Kidney (tissue), 14 donors: ENCODE data around the gene C1orf122. TPM values are rescaled to one million over a fixed set of nuclear protein-coding genes. Genes with fewer than 3 reads are reported as not detected.

Experiments used
- DNase-seq, 5 donors: peaks; one replicate each; pipeline ENCODE4 v3.0.0-alpha.2; 2013 to 2020
- FAIRE-seq: peaks from 2 replicates; lab custom pipeline; 2012; peaks lifted over from hg19 to GRCh38; lab: Jason Lieb, UNC
- H3K27ac ChIP-seq, 2 donors: one replicate each; pipeline ENCODE4 v1.7.0; 2013; ENCODE audit warnings: low read depth in 2 of 2, low read length in 2 of 2, inconsistent platforms in 1 of 2
- H3K27me3 ChIP-seq: one replicate; pipeline ENCODE4 v1.7.1; 2013; ENCODE audit warnings: low read length, inconsistent platforms; ENCODE audit not compliant: control insufficient read depth, insufficient read depth
- H3K36me3 ChIP-seq, 3 donors: one replicate each; pipeline versions ENCODE4 v1.7.0 to v1.7.1; 2013; ENCODE audit warnings: low read length in 3 of 3, control low read depth in 1 of 3, inconsistent platforms in 1 of 3; ENCODE audit not compliant: insufficient read depth in 3 of 3, control insufficient read depth in 2 of 3
- H3K4me1 ChIP-seq, 3 donors: one replicate each; pipeline versions ENCODE4 v1.7.0 to v1.7.1; 2013; ENCODE audit warnings: low read length in 3 of 3, inconsistent platforms in 1 of 3, low read depth in 1 of 3; ENCODE audit not compliant: control insufficient read depth in 2 of 3, insufficient read depth in 2 of 3
- H3K4me3 ChIP-seq, 3 donors: one replicate each; pipeline versions ENCODE4 v1.7.0 to v1.8.1; 2013; ENCODE audit warnings: low read length in 3 of 3, control low read depth in 1 of 3, inconsistent platforms in 1 of 3
- H3K9ac ChIP-seq, 3 donors: one replicate each; pipeline versions ENCODE4 v1.7.0 to v1.7.1; 2013; ENCODE audit warnings: low read length in 3 of 3, control low read depth in 1 of 3, inconsistent platforms in 1 of 3
- H3K9me3 ChIP-seq, 3 donors: one replicate each; pipeline versions ENCODE4 v1.7.0 to v1.7.1; 2013; ENCODE audit warnings: low read length in 3 of 3, control low read depth in 1 of 3, inconsistent platforms in 1 of 3; ENCODE audit not compliant: control insufficient read depth in 2 of 3, insufficient read depth in 1 of 3
- intact Hi-C: fragments of 100-400 bp; cut with DNase I; formaldehyde crosslinking; loops from one replicate; pipeline ENCODE4 v1.11.1; 2022
- polyA plus RNA-seq: library from polyadenylated mRNA; stranded (reverse); fragments of 350-450 nt; fragmentation: Illumina TruSeq; extraction: RNeasy Lipid Tissue Mini Kit (QIAGEN cat#74804); gene quantifications from one replicate; pipeline ENCODE4 v1.2.3, GENCODE V29; 2014; ENCODE audit warnings: low read depth, low replicate concordance; ENCODE audit not compliant: insufficient read depth
- total RNA-seq: library from RNA; stranded (reverse); fragmentation: NEBNext Ultra II Directional; extraction: Animal tissue kit (Norgen Biotek cat#: 25700); gene quantifications from one replicate; pipeline ENCODE4 v1.2.1, GENCODE V29; 2021
- TF ChIP-seq, protein P1 (sequence below): IDR thresholded peaks from 3 replicates; pipeline ENCODE4 v1.5.1; 2012; ENCODE audit warnings: mild to moderate bottlenecking, moderate library complexity, borderline replicate concordance; ENCODE audit not compliant: insufficient read depth; ENCODE audit errors: extremely low read depth
- donor health status: control.
- donor health status: control.
- donor health status: control.
- donor health status: control.
- donor health status: control.
- donor health status: DM: yes; HTN: yes; CAD: no.
- donor health status: Normal renal cell carcinoma (clear cell type).

C1orf122 gene
- total and polyA plus RNA-seq, 2 donors from 2014 or later: 37.2 to 147 TPM

- FAIRE-seq: no peak
Observed at GRCh38 chr1:37809942-37810341, 2.4 kb downstream of the C1orf122 start.

GRCh38 chr1:37811027-37811655, 3.6 kb downstream of the C1orf122 start:
- TF ChIP-seq, protein P1, sequence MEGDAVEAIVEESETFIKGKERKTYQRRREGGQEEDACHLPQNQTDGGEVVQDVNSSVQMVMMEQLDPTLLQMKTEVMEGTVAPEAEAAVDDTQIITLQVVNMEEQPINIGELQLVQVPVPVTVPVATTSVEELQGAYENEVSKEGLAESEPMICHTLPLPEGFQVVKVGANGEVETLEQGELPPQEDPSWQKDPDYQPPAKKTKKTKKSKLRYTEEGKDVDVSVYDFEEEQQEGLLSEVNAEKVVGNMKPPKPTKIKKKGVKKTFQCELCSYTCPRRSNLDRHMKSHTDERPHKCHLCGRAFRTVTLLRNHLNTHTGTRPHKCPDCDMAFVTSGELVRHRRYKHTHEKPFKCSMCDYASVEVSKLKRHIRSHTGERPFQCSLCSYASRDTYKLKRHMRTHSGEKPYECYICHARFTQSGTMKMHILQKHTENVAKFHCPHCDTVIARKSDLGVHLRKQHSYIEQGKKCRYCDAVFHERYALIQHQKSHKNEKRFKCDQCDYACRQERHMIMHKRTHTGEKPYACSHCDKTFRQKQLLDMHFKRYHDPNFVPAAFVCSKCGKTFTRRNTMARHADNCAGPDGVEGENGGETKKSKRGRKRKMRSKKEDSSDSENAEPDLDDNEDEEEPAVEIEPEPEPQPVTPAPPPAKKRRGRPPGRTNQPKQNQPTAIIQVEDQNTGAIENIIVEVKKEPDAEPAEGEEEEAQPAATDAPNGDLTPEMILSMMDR: peak; percentile 63
- Histone ChIP-seq H3K4me3 (no peak overlapping the region), H3K27me3 (no peaks in the 10 kb centered on the region), H3K9me3 (no peaks in the 10 kb centered on the region), H3K9ac (no peak overlapping the region), H3K27ac (no peak overlapping the region), H3K36me3 (peaks cover 4 to 8% (median 8%) of the 10 kb centered on the region in 3 donors), H3K4me1 (peaks cover 0 to 17% (median 15%) of the 10 kb centered on the region in 3 donors)
- no peak for FAIRE-seq
- intact Hi-C loops: no loop called here
- DNase-seq: peak in 4 of 5 donors; percentile 64 to 89 (median 70)

More at GRCh38 chr1:37809942-37810341, 2.4 kb downstream of the C1orf122 start:
- no peak overlapping the region for H3K27ac ChIP-seq
- intact Hi-C loops: no loop called here
- TF ChIP-seq, protein P1: no peak
- H3K9me3 ChIP-seq: no peaks in the 10 kb centered on the region
- peaks cover 0 to 17% (median 15%) of the 10 kb centered on the region in 3 donors for H3K4me1 ChIP-seq
- no peak for DNase-seq
- H3K4me3 ChIP-seq: no peak overlapping the region
- H3K36me3 ChIP-seq: peaks cover 2 to 12% (median 11%) of the 10 kb centered on the region in 3 donors
- H3K27me3 ChIP-seq: no peaks in the 10 kb centered on the region
- H3K9ac ChIP-seq: no peak overlapping the region

- H3K36me3 ChIP-seq: peaks cover 2 to 8% (median 5%) of the 10 kb centered on the region in 3 donors
- H3K27ac ChIP-seq: no peak overlapping the region
- no peaks in the 10 kb centered on the region for H3K27me3 ChIP-seq
- H3K4me3 ChIP-seq: no peak overlapping the region
- peaks cover 0 to 15% (median 7%) of the 10 kb centered on the region in 3 donors for H3K4me1 ChIP-seq
- H3K9me3 ChIP-seq: no peaks in the 10 kb centered on the region
- TF ChIP-seq, protein P1: no peak
- FAIRE-seq (no peak), DNase-seq (no peak)
- no peak overlapping the region for H3K9ac ChIP-seq
- intact Hi-C loops: no loop called here
Observed at GRCh38 chr1:37813529-37814145, 6.0 kb downstream of the C1orf122 start.
